ENCODE measurements around the gene ENAH.
A peak's percentile ranks its signal among the peaks of the same experiment; 100 is the strongest.
"Not testable (repeated sequence)": the region's sequence is repeated elsewhere in the genome, so short reads cannot be mapped to it uniquely, and the experiment has no call there.

ENAH gene

DNA sequence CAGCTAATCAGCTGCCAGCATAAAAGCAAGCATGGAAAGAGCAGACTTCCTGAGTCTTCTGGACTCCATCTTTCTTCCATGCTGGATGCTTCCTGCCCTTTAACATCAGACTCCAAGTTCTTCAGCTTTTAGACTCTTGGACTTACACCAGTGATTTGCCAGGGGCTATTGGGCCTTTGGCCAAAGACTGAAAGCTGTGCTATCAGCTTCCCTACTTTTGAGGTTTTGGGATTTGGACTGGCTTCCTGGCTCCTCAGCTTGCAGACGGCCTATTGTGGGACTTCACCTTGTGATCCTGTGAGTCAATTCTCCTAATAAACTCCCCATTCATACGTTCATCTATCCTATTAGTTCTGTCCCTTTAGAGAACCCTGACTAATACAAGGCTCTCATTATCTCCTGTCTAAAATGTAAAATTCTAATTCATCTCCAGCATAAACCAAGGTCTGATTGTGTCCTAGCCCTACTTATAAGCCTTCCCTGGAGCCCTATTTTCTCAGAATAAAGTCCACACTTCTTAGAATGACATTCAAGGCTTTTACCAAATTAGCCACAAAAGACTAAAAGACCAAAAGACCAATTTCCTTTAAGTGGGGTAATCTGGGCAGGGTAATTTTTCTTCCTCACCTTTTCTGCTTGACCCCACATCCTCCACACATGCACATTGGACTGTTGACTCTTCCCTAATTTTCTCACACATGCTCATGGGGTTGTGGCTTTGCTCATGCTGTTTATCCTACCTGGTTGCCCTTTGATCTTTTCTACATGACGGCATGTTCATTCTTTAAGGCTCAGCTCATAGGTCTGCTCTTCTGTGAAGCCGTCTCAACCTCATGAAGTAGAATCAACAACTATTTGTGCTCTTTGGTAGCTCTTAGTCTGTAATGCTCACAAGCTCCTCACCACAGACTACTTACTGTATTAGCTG is 18.1 kb upstream of the ENAH start:
- DNase-seq, result peak; percentile 68

DNA sequence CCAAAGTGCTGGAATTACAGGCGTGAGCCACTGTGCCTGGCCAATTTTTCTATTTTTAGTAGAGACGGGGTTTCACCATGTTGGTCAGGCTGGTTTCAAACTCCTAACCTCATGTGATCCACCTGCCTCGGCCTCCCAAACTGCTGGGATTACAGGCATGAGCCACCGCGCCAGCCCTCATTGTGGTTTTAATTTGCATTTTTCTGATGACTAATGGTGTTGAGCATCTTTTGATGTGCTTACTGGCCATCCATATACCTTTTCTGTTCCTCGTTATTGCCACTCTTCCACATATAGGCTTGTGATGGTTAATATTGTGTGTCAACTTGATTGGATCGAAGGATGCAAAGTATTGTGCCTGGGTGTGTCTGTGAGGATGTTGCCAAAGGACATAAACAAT is 17.4 kb upstream of the ENAH start:
- no peak for DNase-seq

DNA sequence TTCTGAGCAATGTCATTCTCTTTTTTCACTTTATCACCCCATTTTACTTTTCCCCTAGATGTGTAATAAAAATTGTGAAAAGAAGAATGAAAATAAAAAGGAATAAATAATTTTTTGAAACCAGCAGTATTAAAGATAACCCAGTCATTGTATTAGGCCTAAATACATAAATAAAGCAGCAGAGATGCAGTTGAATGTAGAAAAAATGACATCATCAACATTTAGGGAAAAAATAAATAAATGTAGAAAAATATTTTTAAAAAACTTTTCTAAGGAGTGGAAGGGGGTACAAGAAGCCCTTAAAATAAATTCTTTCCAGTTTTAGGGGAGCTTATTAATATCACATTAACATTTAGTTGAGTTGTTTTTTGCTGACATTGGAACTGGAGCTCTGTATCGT is 15.3 kb upstream of the ENAH start:
- no peak for DNase-seq

- DNase-seq, result no peak
Observed at GRCh38 chr1:225667362-225667761, 14.4 kb upstream of the ENAH start.

GRCh38 chr1:225666495-225666894 is 13.6 kb upstream of the ENAH start:
- no peak for DNase-seq

- DNase-seq, result no peak
Observed at GRCh38 chr1:225664762-225665161, 11.8 kb upstream of the ENAH start.

GRCh38 chr1:225662155-225662554 is 9.2 kb upstream of the ENAH start:
- DNase-seq, result no peak

GRCh38 chr1:225660544-225660946 is 7.6 kb upstream of the ENAH start:
- no peak for DNase-seq

DNA sequence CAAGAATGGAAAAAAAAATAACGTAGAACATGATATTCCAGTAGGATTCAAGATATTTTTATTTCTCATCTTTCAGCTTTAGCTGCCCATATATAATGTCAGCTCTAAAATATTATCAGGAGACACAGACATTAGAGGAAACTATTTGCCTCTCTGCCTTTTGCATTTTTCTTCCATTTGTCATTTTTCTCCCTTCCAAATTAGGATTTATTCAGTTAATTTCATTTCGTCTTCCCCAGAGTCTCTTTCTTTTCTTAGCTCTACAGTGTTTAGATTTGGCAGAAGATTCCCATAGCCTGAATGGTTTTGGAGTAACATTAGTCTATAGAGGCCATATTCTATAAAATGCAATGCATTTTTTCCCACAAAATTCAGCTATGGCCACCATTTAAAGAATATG is 5.1 kb upstream of the ENAH start:
- no peak for DNase-seq

- peak; percentile 75 for DNase-seq
Observed at GRCh38 chr1:225657462-225657989, 4.6 kb upstream of the ENAH start.

DNA sequence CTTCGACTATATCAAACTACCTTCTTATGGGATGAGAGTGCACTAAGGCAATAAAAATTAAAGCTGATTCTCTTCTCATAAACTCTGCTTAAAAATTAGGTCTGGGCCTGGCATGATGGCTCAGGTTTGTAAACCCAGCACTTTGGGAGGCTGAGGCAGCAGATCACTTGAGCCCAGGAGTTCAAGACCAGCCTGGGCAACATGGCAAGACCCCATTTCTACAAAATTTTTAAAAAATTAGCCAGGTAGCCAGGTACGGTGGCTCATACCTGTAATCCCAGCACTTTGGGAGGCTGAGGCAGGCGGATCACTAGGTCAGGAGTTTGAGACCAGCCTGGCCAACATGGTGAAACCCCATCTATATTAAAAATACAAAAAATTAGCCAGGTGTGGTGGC is 3.3 kb upstream of the ENAH start:
- DNase-seq, result not testable (repeated sequence)

DNA sequence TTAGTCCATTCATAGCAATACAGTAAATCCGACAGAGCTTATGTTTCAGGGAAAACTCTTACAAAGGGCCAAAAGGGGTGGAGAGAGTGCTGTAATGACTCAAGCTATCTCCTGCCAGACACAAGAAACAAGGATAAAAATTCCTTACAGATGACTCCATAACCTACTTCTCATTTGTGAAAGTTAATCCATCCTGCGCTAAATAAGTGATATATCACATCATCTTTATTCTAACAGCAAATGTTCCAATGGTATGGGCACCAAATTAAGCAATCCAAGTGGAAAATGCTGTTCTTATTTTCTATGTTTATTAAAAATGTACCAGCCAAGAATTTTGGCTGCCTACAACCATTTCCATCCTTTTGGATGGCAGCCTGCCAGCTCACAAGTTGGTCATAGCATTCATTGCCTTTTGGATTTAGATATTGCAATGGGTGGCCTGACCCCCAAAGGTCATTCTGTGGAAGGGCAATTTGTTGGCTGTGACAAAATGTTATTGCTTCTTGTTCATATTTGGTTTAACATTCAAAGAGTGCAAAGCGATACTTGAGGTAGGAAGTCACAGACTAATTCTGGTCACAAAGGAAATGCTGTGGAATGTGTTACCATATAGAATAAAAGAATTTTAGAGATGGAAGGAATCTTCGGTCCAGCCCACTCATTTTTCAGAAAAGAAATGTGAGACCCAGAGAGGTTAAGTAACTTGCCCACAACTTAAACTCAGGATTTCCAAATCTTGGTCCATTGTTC is 2.8 kb upstream of the ENAH start:
- no peak for DNase-seq

- DNase-seq, result no peak
Observed at GRCh38 chr1:225654688-225655508, 2.0 kb upstream of the ENAH start.

DNA sequence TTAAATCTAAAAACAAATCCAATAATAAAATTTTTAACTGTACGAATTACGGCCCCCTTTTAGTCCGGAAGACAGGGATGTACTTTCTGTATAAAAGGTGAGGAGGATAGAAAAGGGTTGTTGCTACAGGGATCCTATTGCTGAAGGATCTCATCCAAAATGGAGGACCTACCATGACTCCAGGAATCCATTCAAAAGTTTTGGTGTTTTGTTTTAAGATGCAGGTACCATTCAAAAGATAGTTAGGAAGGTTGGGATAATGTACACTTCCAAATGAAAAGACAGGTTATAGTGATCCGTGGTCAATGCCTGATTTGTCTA is 1.3 kb upstream of the ENAH start:
- no peak for DNase-seq

- peak; percentile 88 for DNase-seq
Observed at GRCh38 chr1:225653463-225654276, 747 bp upstream of the ENAH start.

DNA sequence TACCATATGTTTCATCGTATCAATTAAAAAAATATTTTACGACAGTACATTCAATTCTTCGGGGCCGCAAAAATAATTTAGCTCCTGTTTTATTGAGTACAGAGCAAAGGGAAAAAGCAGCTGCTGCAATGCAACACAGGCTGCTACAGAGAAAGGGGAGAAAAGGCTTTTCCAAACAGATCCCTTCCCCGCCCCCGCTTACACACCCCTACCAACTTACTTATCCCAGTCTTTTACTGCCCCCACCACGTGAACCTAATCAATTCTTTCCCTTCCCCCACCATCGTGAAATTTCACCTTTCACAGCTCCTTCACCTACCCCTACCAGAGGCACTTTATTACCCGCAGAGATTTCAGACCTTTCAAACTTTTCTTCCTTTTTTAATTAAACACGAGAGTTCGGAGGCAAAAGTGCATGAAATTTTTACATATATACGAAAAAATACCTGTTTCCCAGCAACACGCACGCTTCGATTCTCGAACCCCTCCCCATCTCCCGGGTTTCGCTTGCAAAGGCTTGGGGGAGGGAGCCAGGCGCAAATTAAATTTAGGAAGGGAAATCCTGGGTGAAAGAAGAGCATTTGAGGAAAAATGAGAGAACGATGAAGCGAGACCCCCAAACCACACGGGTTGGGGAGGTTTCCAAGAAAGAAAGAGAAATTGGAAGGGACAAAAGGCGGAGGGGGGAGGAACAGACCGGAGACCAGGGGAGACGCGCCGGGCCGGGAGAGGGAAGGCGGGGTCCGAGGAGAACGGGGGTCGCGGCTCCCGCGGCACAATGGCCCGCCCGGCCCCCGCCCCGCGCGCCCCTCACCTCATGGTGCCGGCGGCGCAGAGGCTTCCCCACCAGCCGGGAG is 823 bp downstream of the ENAH start:
- DNase-seq, result peak; percentile 70

DNA sequence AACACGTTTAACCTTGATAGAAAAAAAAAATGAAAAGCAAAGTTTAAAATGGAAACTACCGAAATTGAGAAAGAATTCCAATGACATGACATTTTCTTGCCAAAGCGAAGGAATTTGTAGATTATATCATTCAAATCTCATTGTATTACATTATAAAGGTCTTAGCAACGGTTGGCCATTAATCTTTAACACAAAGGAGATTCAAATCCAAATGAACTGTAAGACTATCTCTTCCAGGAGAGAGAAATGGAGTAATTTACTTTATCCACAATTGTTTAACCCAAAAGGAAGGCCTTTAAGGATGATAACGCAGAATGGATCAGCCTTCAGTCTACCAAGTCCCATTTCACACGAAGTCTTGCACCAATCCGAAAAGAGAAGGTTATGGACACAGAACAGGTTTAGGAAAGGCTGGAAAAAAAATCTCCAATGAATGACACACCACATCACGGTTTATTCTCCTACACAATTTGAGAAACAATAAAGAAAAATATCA is 1.5 kb downstream of the ENAH start:
- no peak for DNase-seq

- DNase-seq, result no peak
Observed at GRCh38 chr1:225650179-225650578, 2.7 kb downstream of the ENAH start.

DNA sequence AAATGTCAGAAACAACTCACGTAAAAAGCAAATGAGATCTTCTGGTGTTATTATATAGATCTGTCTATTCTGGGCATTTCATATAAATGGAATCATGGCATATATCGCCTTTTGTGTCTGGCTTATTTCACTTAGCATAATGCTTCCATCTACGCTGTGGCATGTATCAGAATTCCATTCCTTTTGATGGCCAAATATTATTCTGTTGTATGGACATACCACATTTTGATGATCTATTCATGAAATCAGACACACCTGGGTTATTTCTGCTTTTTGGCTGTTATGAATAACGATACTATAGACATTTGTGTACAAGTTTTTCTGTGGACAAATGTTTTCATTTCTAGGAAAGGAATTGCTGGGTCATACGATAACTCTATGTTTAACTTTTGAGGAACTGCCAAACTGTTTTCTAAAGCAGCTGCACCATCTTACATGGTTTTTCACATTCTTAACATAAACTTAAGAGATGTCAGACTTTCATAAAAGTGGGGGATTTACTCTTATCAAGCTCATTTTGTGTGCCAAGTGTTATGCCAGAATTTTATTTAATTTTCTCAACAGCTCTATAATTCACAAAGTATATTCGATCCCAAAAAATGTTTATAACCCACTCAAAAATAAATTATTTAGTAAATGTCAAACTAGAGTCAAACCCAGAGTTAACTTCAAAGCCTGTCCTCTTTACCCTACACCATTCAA is 7.6 kb downstream of the ENAH start:
- no peak for DNase-seq

DNA sequence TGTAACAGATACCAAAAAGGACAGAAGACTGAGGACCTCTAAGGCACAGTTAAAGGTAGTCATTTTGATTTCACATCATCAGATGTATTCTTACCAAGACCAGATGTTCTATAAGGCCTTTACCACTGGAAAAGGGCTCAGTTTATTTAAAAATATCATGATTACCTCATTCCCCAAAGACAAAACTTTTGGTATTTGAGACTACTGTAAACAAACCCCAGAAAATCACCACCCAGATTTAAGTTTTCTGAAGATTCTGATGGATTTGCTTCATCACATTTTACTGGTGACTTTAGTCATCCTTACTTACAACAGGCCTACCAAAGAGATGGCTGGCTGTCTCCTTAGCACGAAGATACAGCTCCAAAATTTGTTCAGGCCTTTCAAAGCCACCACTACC is 8.3 kb downstream of the ENAH start:
- no peak for DNase-seq
